SK-N-SH (cell line): ENCODE measurements around the gene STK32A. TPM values are rescaled to one million over a fixed set of nuclear protein-coding genes. Genes with fewer than 3 reads are reported as not detected.

Source experiments
- CTCF ChIA-PET: fragments of 300-600, 350-600 bp; formaldehyde crosslinking; extraction: SDS; loops from one replicate; lab custom pipeline; 2021; lab: Yijun Ruan, JAX
- POLR2A ChIA-PET: fragments of 350-600 bp; sonication (Branson Sonifier 250); formaldehyde crosslinking; extraction: SDS; loops from one replicate; lab custom pipeline; 2020; ENCODE audit warnings: antibody characterized with exemption, inconsistent platforms; lab: Yijun Ruan, JAX
- DNase-seq: peaks from one replicate; pipeline ENCODE4 v3.0.0; 2012
- H2AFZ ChIP-seq: fragments of 200-600 bp; sonication (generic); 2 replicates; pipeline ENCODE4 v1.8.1; 2016; ENCODE audit warnings: antibody characterized with exemption, mild to moderate bottlenecking, low read depth
- H3F3A ChIP-seq: fragments of 200-600 bp; sonication (generic); replicated peaks from 2 replicates; pipeline ENCODE3; 2016; ENCODE audit warnings: antibody characterized with exemption, mild to moderate bottlenecking; ENCODE audit not compliant: insufficient read depth
- H3K27ac ChIP-seq, 2 experiments: fragments of 200-500 bp in 1 of 2; fragments of 200-600 bp in 1 of 2; sonication (Bioruptor generic) in 1 of 2; sonication (generic), shearing (Covaris generic) in 1 of 2; 2 replicates each; pipeline versions ENCODE4 v1.5.1 to v1.6.1; 2014 to 2016; ENCODE audit warnings: low read depth in 2 of 2, inconsistent platforms in 1 of 2, low read length in 1 of 2, mild to moderate bottlenecking in 1 of 2, mixed read lengths in 1 of 2
- H3K27me3 ChIP-seq: fragments of 200-600 bp; sonication (generic), shearing (Covaris generic); 2 replicates; pipeline ENCODE4 v1.6.1; 2016; ENCODE audit warnings: mixed run types; ENCODE audit not compliant: insufficient read depth
- H3K36me3 ChIP-seq, 2 experiments: fragments of 200-500 bp in 1 of 2; fragments of 200-600 bp in 1 of 2; sonication (Bioruptor generic) in 1 of 2; sonication (generic) in 1 of 2; replicated peaks in 1 of 2; 2 replicates each; pipeline versions ENCODE3 to v1.5.1; 2014 to 2016; ENCODE audit warnings: low read length in 1 of 2, mild to moderate bottlenecking in 1 of 2; ENCODE audit not compliant: insufficient read depth in 2 of 2, control insufficient read depth in 1 of 2
- H3K4me1 ChIP-seq, 2 experiments: fragments of 200-500 bp in 1 of 2; fragments of 200-600 bp in 1 of 2; sonication (Bioruptor generic) in 1 of 2; sonication (generic), shearing (Covaris generic) in 1 of 2; 2 replicates each; pipeline versions ENCODE4 v1.5.1 to v1.6.1; 2014 to 2016; ENCODE audit warnings: low read depth in 1 of 2, low read length in 1 of 2, mixed run types in 1 of 2; ENCODE audit not compliant: insufficient read depth in 2 of 2, control insufficient read depth in 1 of 2
- H3K4me2 ChIP-seq: fragments of 200-600 bp; sonication (generic), shearing (Covaris generic); 2 replicates; pipeline ENCODE4 v1.6.1; 2017; ENCODE audit warnings: mixed run types
- H3K4me3 ChIP-seq, 2 experiments: fragments of 200-500 bp in 1 of 2; fragments of 200-600 bp in 1 of 2; sonication (Bioruptor generic) in 1 of 2; sonication (generic), shearing (Covaris generic) in 1 of 2; 2 replicates each; pipeline versions ENCODE4 v1.5.1 to v1.8.1; 2014 to 2016; ENCODE audit warnings: low read depth in 2 of 2, inconsistent platforms in 1 of 2, low read length in 1 of 2, mild to moderate bottlenecking in 1 of 2, mixed read lengths in 1 of 2, moderate library complexity in 1 of 2
- H3K79me2 ChIP-seq: fragments of 200-600 bp; sonication (generic); 2 replicates; pipeline ENCODE4 v1.8.1; 2017; ENCODE audit warnings: mild to moderate bottlenecking; ENCODE audit not compliant: insufficient read depth
- H3K9ac ChIP-seq: fragments of 200-600 bp; sonication (generic); 2 replicates; pipeline ENCODE4 v1.6.1; 2017; ENCODE audit warnings: mixed run types
- H3K9me2 ChIP-seq: fragments of 200-600 bp; sonication (generic); 2 replicates; pipeline ENCODE4 v1.6.1; 2017; ENCODE audit warnings: mixed run types
- H3K9me3 ChIP-seq: fragments of 200-600 bp; sonication (generic); 2 replicates; pipeline ENCODE4 v1.6.1; 2017; ENCODE audit warnings: mixed run types, mild to moderate bottlenecking, moderate library complexity
- H4K20me1 ChIP-seq: fragments of 200-600 bp; sonication (generic); 2 replicates; pipeline ENCODE4 v1.6.1; 2017; ENCODE audit warnings: mild to moderate bottlenecking, mixed run types; ENCODE audit not compliant: insufficient read depth
- CHD2 ChIP-seq: fragments of 150-350 bp; IDR thresholded peaks from 2 replicates; pipeline ENCODE4 v1.6.1; 2018; ENCODE audit warnings: low read length; ENCODE audit not compliant: partially characterized antibody
- ELF1 ChIP-seq: IDR thresholded peaks from 2 replicates; pipeline ENCODE4 v1.4.0; 2012
- EZH2phosphoT487 ChIP-seq: fragments of 200-600 bp; sonication (generic); IDR thresholded peaks from 2 replicates; pipeline ENCODE4 v1.6.1; 2017; ENCODE audit warnings: low read depth, mixed run types, mild to moderate bottlenecking, antibody characterized with exemption, moderate library complexity, borderline replicate concordance
- FOSL2 ChIP-seq: IDR thresholded peaks from 2 replicates; pipeline ENCODE4 v1.4.0; 2012; ENCODE audit warnings: low read depth, mild to moderate bottlenecking, moderate library complexity, borderline replicate concordance
- FOXJ3 ChIP-seq: sonication (generic); formaldehyde crosslinking; IDR thresholded peaks from 2 replicates; pipeline ENCODE4 v1.5.1; 2020; ENCODE audit warnings: mild to moderate bottlenecking, missing genetic modification reagents
- FOXM1 ChIP-seq: IDR thresholded peaks from 2 replicates; pipeline ENCODE4 v1.4.0; 2012; ENCODE audit warnings: low read depth, mild to moderate bottlenecking
- GATA2 ChIP-seq: sonication (generic); formaldehyde crosslinking; IDR thresholded peaks from 2 replicates; pipeline ENCODE4 v1.5.0; 2020; ENCODE audit warnings: mild to moderate bottlenecking, missing genetic modification reagents
- JUND ChIP-seq: IDR thresholded peaks from 2 replicates; pipeline ENCODE4 v1.4.0; 2012
- MAX ChIP-seq: IDR thresholded peaks from 2 replicates; pipeline ENCODE4 v1.4.0; 2012; ENCODE audit warnings: low read depth
- MEF2A ChIP-seq: IDR thresholded peaks from 2 replicates; pipeline ENCODE4 v1.4.0; 2012; ENCODE audit warnings: low read depth, borderline replicate concordance
- MXI1 ChIP-seq: IDR thresholded peaks from 2 replicates; pipeline ENCODE4 v1.6.1; 2012; ENCODE audit warnings: mild to moderate bottlenecking, low read depth, low read length, improper control_type of control experiment
- PBX3 ChIP-seq: IDR thresholded peaks from 2 replicates; pipeline ENCODE4; 2012
- POLR2AphosphoS5 ChIP-seq: IDR thresholded peaks from 2 replicates; pipeline ENCODE4 v1.6.1; 2012; ENCODE audit warnings: low read depth, low read length
- RCOR1 ChIP-seq: fragments of 150-350 bp; IDR thresholded peaks from 2 replicates; pipeline ENCODE4 v1.6.1; 2017; ENCODE audit warnings: antibody characterized with exemption, low read length
- REST ChIP-seq: IDR thresholded peaks from 2 replicates; pipeline ENCODE4 v1.6.1; 2012; ENCODE audit warnings: mild to moderate bottlenecking, low read depth, low read length, moderate library complexity
- TAF1 ChIP-seq: IDR thresholded peaks from 2 replicates; pipeline ENCODE4 v1.6.1; 2012; ENCODE audit warnings: low read depth, mild to moderate bottlenecking, low read length, moderate library complexity, borderline replicate concordance
- YY1 ChIP-seq: IDR thresholded peaks from 2 replicates; pipeline ENCODE4 v1.4.0; 2012; ENCODE audit warnings: low read depth, mild to moderate bottlenecking
- WGBS: methylation state at CpG from one replicate; pipeline ENCODE4 v1.1.6; 2017; ENCODE audit warnings: low lambda C conversion rate; 5-methylcytosine and 5-hydroxymethylcytosine counted together
- polyA plus RNA-seq, 3 experiments: library from polyadenylated mRNA; depleted of rRNA; stranded (reverse); fragments of >200 nt; gene quantifications; 2 replicates each; pipeline ENCODE4 v1.2.3, GENCODE V29; 2012
- TF ChIP-seq, protein P1 (sequence below): fragments of 200-600 bp; sonication (generic); IDR thresholded peaks from 2 replicates; pipeline ENCODE4 v1.6.1; 2017; ENCODE audit warnings: antibody characterized with exemption, mild to moderate bottlenecking, moderate library complexity
- TF ChIP-seq, protein P2 (sequence below): fragments of 150-350 bp; IDR thresholded peaks from 2 replicates; pipeline ENCODE4 v1.6.1; 2017; ENCODE audit warnings: antibody characterized with exemption, low read length, low read depth, borderline replicate concordance

The STK32A gene
- polyA plus RNA-seq, 1 of the 3 experiments (the other 2 are of a cell fraction): 0.20 TPM

DNA sequence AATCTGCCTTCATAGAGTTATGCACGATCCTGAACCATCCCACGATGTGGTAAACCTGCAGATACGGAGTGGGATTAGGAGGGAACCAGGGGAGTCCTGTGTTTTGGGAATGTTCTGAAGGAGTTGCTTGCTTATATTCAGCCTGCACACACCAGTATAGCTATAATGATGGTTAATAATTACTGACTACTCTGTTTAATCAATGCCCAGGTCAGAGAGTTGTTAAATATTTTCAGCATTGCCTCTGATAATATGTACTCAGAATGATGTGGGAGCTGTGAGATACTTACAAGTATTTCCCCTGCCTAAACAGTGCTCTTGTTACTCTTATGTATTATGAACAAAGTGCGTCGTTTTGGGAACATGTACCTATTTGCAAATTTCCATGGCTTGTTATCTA lies 34.8 kb upstream of the STK32A start:
- Histone ChIP-seq H2AFZ (no peak overlapping the region), H3K9me2 (no peaks in the 10 kb centered on the region), H4K20me1 (no peaks in the 10 kb centered on the region), H3K36me3 (no peaks in the 10 kb centered on the region), H3K4me2 (no peak overlapping the region), H3F3A (no peaks in the 10 kb centered on the region), H3K27ac (no peak overlapping the region), H3K9me3 (no peaks in the 10 kb centered on the region), H3K79me2 (no peaks in the 10 kb centered on the region), H3K9ac (no peak overlapping the region), H3K4me1 (no peaks in the 10 kb centered on the region), H3K27me3 (no peaks in the 10 kb centered on the region), H3K4me3 (no peak overlapping the region)
- TF ChIP-seq ELF1: no peak
- TF ChIP-seq MEF2A: no peak
- TF ChIP-seq, protein P1, sequence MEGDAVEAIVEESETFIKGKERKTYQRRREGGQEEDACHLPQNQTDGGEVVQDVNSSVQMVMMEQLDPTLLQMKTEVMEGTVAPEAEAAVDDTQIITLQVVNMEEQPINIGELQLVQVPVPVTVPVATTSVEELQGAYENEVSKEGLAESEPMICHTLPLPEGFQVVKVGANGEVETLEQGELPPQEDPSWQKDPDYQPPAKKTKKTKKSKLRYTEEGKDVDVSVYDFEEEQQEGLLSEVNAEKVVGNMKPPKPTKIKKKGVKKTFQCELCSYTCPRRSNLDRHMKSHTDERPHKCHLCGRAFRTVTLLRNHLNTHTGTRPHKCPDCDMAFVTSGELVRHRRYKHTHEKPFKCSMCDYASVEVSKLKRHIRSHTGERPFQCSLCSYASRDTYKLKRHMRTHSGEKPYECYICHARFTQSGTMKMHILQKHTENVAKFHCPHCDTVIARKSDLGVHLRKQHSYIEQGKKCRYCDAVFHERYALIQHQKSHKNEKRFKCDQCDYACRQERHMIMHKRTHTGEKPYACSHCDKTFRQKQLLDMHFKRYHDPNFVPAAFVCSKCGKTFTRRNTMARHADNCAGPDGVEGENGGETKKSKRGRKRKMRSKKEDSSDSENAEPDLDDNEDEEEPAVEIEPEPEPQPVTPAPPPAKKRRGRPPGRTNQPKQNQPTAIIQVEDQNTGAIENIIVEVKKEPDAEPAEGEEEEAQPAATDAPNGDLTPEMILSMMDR: no peak
- TF ChIP-seq GATA2: no peak
- TF ChIP-seq FOSL2: no peak
- no peak for TF ChIP-seq MXI1
- no peak for TF ChIP-seq RCOR1
- no peak for TF ChIP-seq MAX
- TF ChIP-seq PBX3: no peak
- TF ChIP-seq JUND: no peak
- ChIA-PET POLR2A (no interaction called here), CTCF (interaction anchor here (1.3 to 2.4 kb wide), 3 partner anchors 11 to 666 kb away, joined by 6 to 7 read pairs (median 7); no protein-coding TSS in a partner anchor)
- WGBS: 52% methylated on average over 5 of the region's 5 CpGs
- DNase-seq: no peak

DNA sequence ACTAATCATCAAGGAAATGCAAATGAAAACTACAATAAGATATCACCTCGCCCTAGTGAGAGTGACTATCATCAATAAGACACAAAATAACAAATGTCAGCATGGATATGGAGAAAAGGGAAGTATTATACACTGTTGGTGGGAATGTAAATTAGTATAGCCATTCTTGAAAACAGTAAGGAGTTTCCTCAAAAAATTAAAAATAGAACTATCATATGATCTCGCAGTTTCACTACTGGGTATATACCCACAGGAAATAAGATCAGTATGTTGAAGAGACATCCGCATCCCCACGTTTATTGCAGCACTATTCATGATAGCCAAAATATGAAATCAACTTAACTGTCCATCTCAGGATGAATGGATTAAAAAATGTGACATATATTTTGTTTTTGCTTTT lies 31.6 kb upstream of the STK32A start:
- Histone ChIP-seq H3K4me2 (no peak overlapping the region), H3K79me2 (no peaks in the 10 kb centered on the region), H2AFZ (no peak overlapping the region), H3K4me3 (no peak overlapping the region), H3F3A (no peaks in the 10 kb centered on the region), H3K9me3 (no peaks in the 10 kb centered on the region), H3K27ac (no peak overlapping the region), H3K4me1 (no peaks in the 10 kb centered on the region; a peak in 1 of 4 replicates), H4K20me1 (no peaks in the 10 kb centered on the region), H3K36me3 (no peaks in the 10 kb centered on the region), H3K27me3 (no peaks in the 10 kb centered on the region), H3K9ac (no peak overlapping the region), H3K9me2 (no peaks in the 10 kb centered on the region)
- ChIA-PET CTCF (interaction anchor here (1.5 to 1.6 kb wide), 2 partner anchors 14 to 373 kb away, joined by 3 to 6 read pairs; no protein-coding TSS in a partner anchor), POLR2A (no interaction called here)
- WGBS: 61% methylated on average over 4 of the region's 4 CpGs
- DNase-seq: no peak
- TF ChIP-seq EZH2phosphoT487 (no peak), FOSL2 (no peak), TAF1 (no peak), MEF2A (no peak), REST (no peak), FOXJ3 (CRISPR knock-in tag) (no peak), POLR2AphosphoS5 (no peak), YY1 (no peak), CHD2 (no peak), FOXM1 (no peak)
- TF ChIP-seq, protein P1: no peak
- TF ChIP-seq, protein P2, sequence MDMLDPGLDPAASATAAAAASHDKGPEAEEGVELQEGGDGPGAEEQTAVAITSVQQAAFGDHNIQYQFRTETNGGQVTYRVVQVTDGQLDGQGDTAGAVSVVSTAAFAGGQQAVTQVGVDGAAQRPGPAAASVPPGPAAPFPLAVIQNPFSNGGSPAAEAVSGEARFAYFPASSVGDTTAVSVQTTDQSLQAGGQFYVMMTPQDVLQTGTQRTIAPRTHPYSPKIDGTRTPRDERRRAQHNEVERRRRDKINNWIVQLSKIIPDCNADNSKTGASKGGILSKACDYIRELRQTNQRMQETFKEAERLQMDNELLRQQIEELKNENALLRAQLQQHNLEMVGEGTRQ: no peak
